Hepatocyte (in vitro differentiated cells): ENCODE data around the gene MYH7B.

Experiments used
- EZH2 ChIP-seq: fragments of 200-600 bp; sonication (generic); IDR thresholded peaks from 2 replicates; pipeline ENCODE4 v1.6.1; 2016; ENCODE audit warnings: antibody characterized with exemption, mild to moderate bottlenecking, borderline replicate concordance
- TF ChIP-seq, protein P1 (sequence below): fragments of 200-600 bp; sonication (generic); IDR thresholded peaks from 2 replicates; pipeline ENCODE4 v1.5.1; 2016; ENCODE audit warnings: antibody characterized with exemption, mild to moderate bottlenecking; ENCODE audit not compliant: poor library complexity

DNA sequence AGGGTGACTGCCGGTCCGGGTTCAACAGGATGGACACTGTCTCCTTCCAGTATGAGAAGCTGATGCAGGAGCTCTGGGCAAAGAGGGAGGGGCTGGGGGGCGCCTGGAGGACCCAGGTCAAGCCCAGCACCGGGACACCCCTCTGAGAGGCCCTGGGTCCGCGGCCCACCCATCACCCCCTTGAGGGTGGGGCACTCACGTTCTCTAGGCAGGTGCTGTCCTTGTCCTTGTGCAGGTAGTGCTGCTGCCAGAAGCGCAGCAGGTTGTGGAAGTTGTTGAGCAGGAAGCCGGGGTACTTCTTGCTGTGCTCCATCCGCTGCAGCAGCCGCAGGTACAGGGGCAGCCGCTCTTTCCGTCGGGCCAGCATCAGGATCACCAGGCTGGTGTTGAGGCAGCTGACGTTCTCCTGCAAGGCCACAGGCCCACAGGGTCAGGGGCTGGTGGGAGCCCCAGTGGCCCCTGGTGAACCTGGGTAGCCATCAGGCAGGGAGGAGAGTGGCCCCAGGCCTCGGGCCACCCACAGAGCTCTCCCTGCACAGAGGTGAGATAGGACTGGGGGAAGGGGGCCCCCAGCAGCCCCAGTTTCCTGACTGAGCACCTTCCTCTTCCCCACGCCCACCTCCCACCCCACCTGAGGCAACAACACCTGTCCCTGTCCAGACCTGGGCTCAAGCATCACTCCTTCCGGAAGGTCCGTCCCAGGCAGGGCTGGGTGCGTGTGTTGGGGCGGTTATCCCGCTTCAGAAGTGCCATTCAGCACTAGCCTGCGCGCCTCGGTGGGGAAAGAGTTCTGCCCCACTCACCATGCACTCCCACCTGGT lies 47.8 kb downstream of the MYH7B start:
- TF ChIP-seq, protein P1, sequence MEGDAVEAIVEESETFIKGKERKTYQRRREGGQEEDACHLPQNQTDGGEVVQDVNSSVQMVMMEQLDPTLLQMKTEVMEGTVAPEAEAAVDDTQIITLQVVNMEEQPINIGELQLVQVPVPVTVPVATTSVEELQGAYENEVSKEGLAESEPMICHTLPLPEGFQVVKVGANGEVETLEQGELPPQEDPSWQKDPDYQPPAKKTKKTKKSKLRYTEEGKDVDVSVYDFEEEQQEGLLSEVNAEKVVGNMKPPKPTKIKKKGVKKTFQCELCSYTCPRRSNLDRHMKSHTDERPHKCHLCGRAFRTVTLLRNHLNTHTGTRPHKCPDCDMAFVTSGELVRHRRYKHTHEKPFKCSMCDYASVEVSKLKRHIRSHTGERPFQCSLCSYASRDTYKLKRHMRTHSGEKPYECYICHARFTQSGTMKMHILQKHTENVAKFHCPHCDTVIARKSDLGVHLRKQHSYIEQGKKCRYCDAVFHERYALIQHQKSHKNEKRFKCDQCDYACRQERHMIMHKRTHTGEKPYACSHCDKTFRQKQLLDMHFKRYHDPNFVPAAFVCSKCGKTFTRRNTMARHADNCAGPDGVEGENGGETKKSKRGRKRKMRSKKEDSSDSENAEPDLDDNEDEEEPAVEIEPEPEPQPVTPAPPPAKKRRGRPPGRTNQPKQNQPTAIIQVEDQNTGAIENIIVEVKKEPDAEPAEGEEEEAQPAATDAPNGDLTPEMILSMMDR = no peak
- TF ChIP-seq EZH2 = no peak
